ENCODE results near the gene RTKN. TPM values are rescaled to one million over a fixed set of nuclear protein-coding genes. Genes with fewer than 3 reads are reported as not detected.

The RTKN gene
- total and polyA plus RNA-seq, 4 donors = 27.8 to 98.0 (median 73.0) TPM

DNA sequence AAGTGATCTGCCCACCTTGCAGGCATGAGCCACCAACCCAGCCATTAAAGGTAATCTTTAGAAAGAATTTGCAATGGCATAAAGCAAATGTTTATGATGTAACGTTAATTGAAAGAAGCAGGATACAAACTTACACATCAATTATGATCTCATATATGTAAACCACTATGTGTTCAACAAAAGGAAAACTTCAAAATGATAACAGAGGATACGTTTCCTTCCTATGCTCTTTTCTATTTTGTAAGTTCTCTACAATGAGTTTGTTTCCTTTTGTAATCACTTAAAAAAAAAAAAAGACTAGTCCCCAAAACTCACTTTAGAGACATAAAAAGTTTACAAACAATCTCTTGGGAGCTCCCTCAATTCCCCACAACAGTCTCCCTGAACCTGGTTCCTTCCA is 21.7 kb downstream of the RTKN start:
- WGBS = 82% methylated on average over 2 of the region's 2 CpGs
- peaks cover 0 to 7% (median 0%) of the 10 kb centered on the region in 4 donors for H3K27me3 ChIP-seq (ENCODE audit: control insufficient read depth in 4 of 4, insufficient read depth in 4 of 4, low read length in 3 of 4)

GRCh38 chr2:74419345-74419744 is 22.4 kb downstream of the RTKN start:
- WGBS = 92% methylated on average over 1 of the region's 1 CpG
- Histone ChIP-seq H3K4me3 (ENCODE audit: low read depth in 1 of 3, low read length in 3 of 3) (no peak overlapping the region), H3K36me3 (ENCODE audit: control insufficient read depth in 4 of 4, insufficient read depth in 3 of 4, low read depth in 1 of 4, low read length in 3 of 4) (no peaks in the 10 kb centered on the region), H3K27me3 (ENCODE audit: control insufficient read depth in 4 of 4, insufficient read depth in 4 of 4, low read length in 3 of 4) (peaks cover 0 to 7% (median 0%) of the 10 kb centered on the region in 4 donors), H3K4me1 (ENCODE audit: control insufficient read depth in 4 of 4, insufficient read depth in 4 of 4, low read length in 3 of 4) (peaks cover 7 to 23% (median 18%) of the 10 kb centered on the region in 4 donors), H3K27ac (ENCODE audit: low read depth in 1 of 2, low read length in 2 of 2) (no peak overlapping the region), H3K9me3 (ENCODE audit: control insufficient read depth in 4 of 4, low read length in 3 of 4) (no peaks in the 10 kb centered on the region), H3K9ac (ENCODE audit: low read depth in 1 of 2, low read length in 2 of 2) (no peak overlapping the region)
- no peak for DNase-seq (ENCODE audit: low spot score)
- no peak for TF ChIP-seq FOXA1 (IDR thresholded peaks at IDR 0.05)

More for the DNA sequence above, 21.7 kb downstream of the RTKN start:
- no peaks in the 10 kb centered on the region for H3K9me3 ChIP-seq (ENCODE audit: control insufficient read depth in 4 of 4, low read length in 3 of 4)
- no peak overlapping the region for H3K27ac ChIP-seq (ENCODE audit: low read depth in 1 of 2, low read length in 2 of 2)
- TF ChIP-seq, protein P1, sequence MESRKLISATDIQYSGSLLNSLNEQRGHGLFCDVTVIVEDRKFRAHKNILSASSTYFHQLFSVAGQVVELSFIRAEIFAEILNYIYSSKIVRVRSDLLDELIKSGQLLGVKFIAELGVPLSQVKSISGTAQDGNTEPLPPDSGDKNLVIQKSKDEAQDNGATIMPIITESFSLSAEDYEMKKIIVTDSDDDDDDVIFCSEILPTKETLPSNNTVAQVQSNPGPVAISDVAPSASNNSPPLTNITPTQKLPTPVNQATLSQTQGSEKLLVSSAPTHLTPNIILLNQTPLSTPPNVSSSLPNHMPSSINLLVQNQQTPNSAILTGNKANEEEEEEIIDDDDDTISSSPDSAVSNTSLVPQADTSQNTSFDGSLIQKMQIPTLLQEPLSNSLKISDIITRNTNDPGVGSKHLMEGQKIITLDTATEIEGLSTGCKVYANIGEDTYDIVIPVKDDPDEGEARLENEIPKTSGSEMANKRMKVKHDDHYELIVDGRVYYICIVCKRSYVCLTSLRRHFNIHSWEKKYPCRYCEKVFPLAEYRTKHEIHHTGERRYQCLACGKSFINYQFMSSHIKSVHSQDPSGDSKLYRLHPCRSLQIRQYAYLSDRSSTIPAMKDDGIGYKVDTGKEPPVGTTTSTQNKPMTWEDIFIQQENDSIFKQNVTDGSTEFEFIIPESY (IDR thresholded peaks at IDR 0.05) = no peak
- TF ChIP-seq RAD21 (IDR thresholded peaks at IDR 0.05) (no peak), SP1 (IDR thresholded peaks at IDR 0.05) (no peak), FOXA1 (IDR thresholded peaks at IDR 0.05) (no peak), TAF1 (conservative IDR thresholded peaks at IDR 0.05) (no peak), RXRA (IDR thresholded peaks at IDR 0.05) (no peak), HNF4A (conservative IDR thresholded peaks at IDR 0.05) (no peak), EGR1 (IDR thresholded peaks at IDR 0.05; ENCODE audit: low read depth in 2 of 2) (no peak), FOXA2 (IDR thresholded peaks at IDR 0.05) (no peak), HNF4G (IDR thresholded peaks at IDR 0.05) (no peak), JUND (IDR thresholded peaks at IDR 0.05) (no peak), YY1 (IDR thresholded peaks at IDR 0.05) (no peak), ATF3 (IDR thresholded peaks at IDR 0.05) (no peak)
- TF ChIP-seq, protein P2, sequence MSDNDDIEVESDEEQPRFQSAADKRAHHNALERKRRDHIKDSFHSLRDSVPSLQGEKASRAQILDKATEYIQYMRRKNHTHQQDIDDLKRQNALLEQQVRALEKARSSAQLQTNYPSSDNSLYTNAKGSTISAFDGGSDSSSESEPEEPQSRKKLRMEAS (IDR thresholded peaks at IDR 0.05) = no peak
- DNase-seq (ENCODE audit: low spot score) = no peak
- H3K4me1 ChIP-seq (ENCODE audit: control insufficient read depth in 4 of 4, insufficient read depth in 4 of 4, low read length in 3 of 4) = peaks cover 7 to 24% (median 15%) of the 10 kb centered on the region in 4 donors
- H3K4me3 ChIP-seq (ENCODE audit: low read depth in 1 of 3, low read length in 3 of 3) = no peak overlapping the region
- H3K9ac ChIP-seq (ENCODE audit: low read depth in 1 of 2, low read length in 2 of 2) = no peak overlapping the region
- no peaks in the 10 kb centered on the region for H3K36me3 ChIP-seq (ENCODE audit: control insufficient read depth in 4 of 4, insufficient read depth in 3 of 4, low read depth in 1 of 4, low read length in 3 of 4)

GRCh38 chr2:74418312-74418711 is 23.4 kb downstream of the RTKN start:
- Histone ChIP-seq H3K4me1 (ENCODE audit: control insufficient read depth in 4 of 4, insufficient read depth in 4 of 4, low read length in 3 of 4) (peaks cover 7 to 23% (median 18%) of the 10 kb centered on the region in 4 donors), H3K27ac (ENCODE audit: low read depth in 1 of 2, low read length in 2 of 2) (no peak overlapping the region), H3K4me3 (ENCODE audit: low read depth in 1 of 3, low read length in 3 of 3) (no peak overlapping the region), H3K36me3 (ENCODE audit: control insufficient read depth in 4 of 4, insufficient read depth in 3 of 4, low read depth in 1 of 4, low read length in 3 of 4) (no peaks in the 10 kb centered on the region), H3K9me3 (ENCODE audit: control insufficient read depth in 4 of 4, low read length in 3 of 4) (no peaks in the 10 kb centered on the region), H3K27me3 (ENCODE audit: control insufficient read depth in 4 of 4, insufficient read depth in 4 of 4, low read length in 3 of 4) (peaks cover 0 to 7% (median 0%) of the 10 kb centered on the region in 4 donors), H3K9ac (ENCODE audit: low read depth in 1 of 2, low read length in 2 of 2) (no peak overlapping the region)
- no peak for TF ChIP-seq SP1 (IDR thresholded peaks at IDR 0.05)
- 76% methylated on average over 27 of the region's 27 CpGs for WGBS
- no peak for DNase-seq (ENCODE audit: low spot score)

All from liver (tissue), 9 donors.